Measurements from ENCODE around the gene GALNT13.

The GALNT13 gene

DNA sequence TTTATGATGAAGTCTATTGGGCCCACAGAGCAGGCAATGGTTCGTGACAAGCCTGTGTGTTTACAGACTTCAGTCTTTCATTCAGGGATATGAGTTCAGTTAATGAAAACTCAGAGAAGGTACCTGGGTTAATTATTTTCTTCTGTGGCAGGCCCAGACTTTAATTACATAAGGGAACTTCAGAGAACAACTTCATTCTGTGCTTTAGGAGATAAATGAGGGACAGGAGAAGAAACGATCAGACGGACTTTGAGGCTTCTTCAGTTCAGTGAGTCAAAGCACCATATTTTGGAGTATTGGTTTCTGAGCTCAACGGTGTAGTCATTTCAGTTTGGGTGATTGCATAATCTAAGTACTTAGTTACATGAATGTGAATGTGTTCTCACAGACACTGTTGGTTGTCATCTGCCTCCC is 623.7 kb downstream of the GALNT13 start:
- DNase-seq: no peak

GRCh38 chr2:154497019-154497418 is 625.3 kb downstream of the GALNT13 start:
- DNase-seq: no peak

All from GF-D8 (cell line).